Transverse colon (tissue), 4 donors: ENCODE data around the gene NR2C1. TPM values are rescaled to one million over a fixed set of nuclear protein-coding genes. Genes with fewer than 3 reads are reported as not detected.
A peak's percentile ranks its signal among the peaks of the same experiment; 100 is the strongest.

Experiments
- DNase-seq: peaks from one replicate; pipeline ENCODE4 v3.0.0-alpha.2; 2019
- H3K27ac ChIP-seq, 4 donors: fragments of 200-600 bp; sonication (generic); 2 replicates each; pipeline ENCODE4 v1.5.1; 2016 to 2018; ENCODE audit warnings: inconsistent platforms in 4 of 4
- H3K27me3 ChIP-seq: fragments of 200-600 bp; sonication (generic); 2 replicates; pipeline ENCODE4 v1.5.1; 2017; ENCODE audit warnings: inconsistent platforms
- H3K36me3 ChIP-seq, 4 donors: fragments of 200-600 bp; sonication (generic); 2 replicates each; pipeline ENCODE4 v1.5.1; 2017 to 2019; ENCODE audit warnings: inconsistent platforms in 4 of 4
- H3K4me1 ChIP-seq, 4 donors: fragments of 200-600 bp; sonication (generic); 2 replicates each; pipeline ENCODE4 v1.5.1; 2017 to 2020; ENCODE audit warnings: inconsistent platforms in 4 of 4
- H3K4me3 ChIP-seq, 4 donors: fragments of 200-600 bp; sonication (generic); 1 replicate in 1 of 4; 2 replicates in 3 of 4; pipeline versions ENCODE4 v1.5.1 to v1.6.1; 2017 to 2019; ENCODE audit warnings: inconsistent platforms in 4 of 4
- H3K9me3 ChIP-seq, 2 donors: fragments of 200-600 bp; sonication (generic); 2 replicates each; pipeline ENCODE4 v1.5.1; 2017 to 2019; ENCODE audit warnings: inconsistent platforms in 2 of 2
- CTCF ChIP-seq, 5 experiments: fragments of 200-600 bp in 3 of 5; fragments of 450-650 bp in 2 of 5; sonication (generic) in 3 of 5; IDR thresholded peaks; 1 replicate in 2 of 5; 2 replicates in 3 of 5; pipeline ENCODE4 v1.5.1; 2016 to 2017; ENCODE audit warnings: antibody characterized with exemption in 5 of 5, inconsistent platforms in 3 of 5, mild to moderate bottlenecking in 2 of 5, moderate library complexity in 1 of 5
- EP300 ChIP-seq: sonication (generic); formaldehyde crosslinking; IDR thresholded peaks from one replicate; pipeline ENCODE4 v1.6.1; 2017; ENCODE audit warnings: antibody characterized with exemption, low read depth
- POLR2A ChIP-seq: fragments of 450-650 bp; IDR thresholded peaks from one replicate; pipeline ENCODE4 v1.6.1; 2016; ENCODE audit warnings: antibody characterized with exemption, mild to moderate bottlenecking, moderate library complexity
- POLR2AphosphoS5 ChIP-seq, 3 donors: sonication (generic); formaldehyde crosslinking; IDR thresholded peaks; one replicate each; pipeline ENCODE4 v1.6.1; 2016; ENCODE audit warnings: antibody characterized with exemption in 3 of 3
- WGBS, 2 donors: methylation state at CpG; one replicate each; pipeline ENCODE4 v1.1.5; 2018; ENCODE audit warnings: low coverage in 1 of 2; 5-methylcytosine and 5-hydroxymethylcytosine counted together
- in situ Hi-C, 4 donors: fragments of 200-750 bp; cut with MboI; loops; one replicate each; pipeline versions ENCODE4 v1.15.0 to v1.15.1; 2017; ENCODE audit warnings: low sequenced_read_pairs in 3 of 4, low pct_ligation_motif_present in 1 of 4, low pct_unique_long_range_greater_than_20kb in 1 of 4
- intact Hi-C: fragments of 100-400 bp; cut with DNase I; formaldehyde crosslinking; loops from one replicate; pipeline ENCODE4 v1.15.1; 2023; ENCODE audit warnings: low total_unique reads
- total RNA-seq, 4 donors: library from RNA; depleted of rRNA; stranded (reverse); fragments of >200 nt; gene quantifications; one replicate each; pipeline ENCODE4 v1.1.0, GENCODE V29; 2016

NR2C1 gene
- total RNA-seq, 4 donors from 2014 or later = 25.1 to 157 (median 46.0) TPM

DNA sequence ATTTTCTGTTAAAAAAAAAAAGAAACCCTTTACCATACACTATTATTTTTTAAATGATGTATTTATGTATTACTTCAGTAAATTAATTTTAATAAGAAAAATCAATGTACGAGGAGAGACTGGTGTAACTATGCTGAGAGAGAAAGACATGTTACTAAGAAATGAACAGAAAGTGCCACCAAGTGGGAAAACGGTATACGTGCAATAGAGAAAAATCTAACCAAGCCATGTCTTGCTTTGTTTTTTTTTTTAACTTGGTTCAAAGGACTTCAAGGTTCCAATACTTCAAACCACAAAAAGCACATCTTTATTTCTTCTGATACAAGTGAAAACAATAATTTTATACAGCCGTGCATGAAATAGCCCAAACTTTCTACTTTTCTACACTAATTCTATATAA is 92.8 kb downstream of the NR2C1 start:
- 53 to 68% methylated on average over 4 of the region's 4 CpGs for WGBS, 2 donors
- intact Hi-C loops = no loop called here
- H3K9me3 ChIP-seq = no peaks in the 10 kb centered on the region
- H3K27ac ChIP-seq = no peak overlapping the region
- in situ Hi-C loops = no loop called here
- TF ChIP-seq POLR2AphosphoS5 (IDR thresholded peaks at IDR 0.05) (no peak), EP300 (no peak), CTCF (IDR thresholded peaks at IDR 0.05) (peak in 2 of 5 experiments; percentile 10 to 27)
- no peak for DNase-seq
- no peaks in the 10 kb centered on the region for H3K27me3 ChIP-seq
- no peak overlapping the region for H3K4me3 ChIP-seq
- no peaks in the 10 kb centered on the region for H3K36me3 ChIP-seq
- H3K4me1 ChIP-seq = no peaks in the 10 kb centered on the region

DNA sequence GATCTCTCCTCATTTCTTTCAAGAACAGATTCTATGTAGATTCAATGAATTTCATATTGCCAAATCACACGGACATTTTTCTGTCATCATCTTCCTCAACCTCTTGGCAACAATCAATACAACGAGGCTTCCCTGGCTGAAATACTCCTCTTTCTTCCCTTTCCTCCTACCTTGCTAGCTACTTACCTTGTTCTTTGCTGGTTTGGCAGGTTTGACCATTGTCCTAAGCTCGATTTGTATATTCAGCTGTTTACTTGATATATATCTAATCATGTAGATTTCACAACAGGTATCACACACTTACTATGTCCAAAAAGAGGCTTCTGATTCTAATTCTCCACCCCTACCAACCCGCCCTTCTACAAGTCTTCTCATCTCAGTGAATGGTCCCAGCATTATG is 93.5 kb downstream of the NR2C1 start:
- intact Hi-C loops = no loop called here
- H3K4me1 ChIP-seq = no peaks in the 10 kb centered on the region
- 86 to 87% methylated on average over 4 of the region's 4 CpGs for WGBS, 2 donors
- H3K36me3 ChIP-seq = no peaks in the 10 kb centered on the region
- no peak overlapping the region for H3K27ac ChIP-seq
- H3K27me3 ChIP-seq = no peaks in the 10 kb centered on the region
- no peak for DNase-seq
- H3K9me3 ChIP-seq = no peaks in the 10 kb centered on the region
- in situ Hi-C loops = no loop called here
- no peak overlapping the region for H3K4me3 ChIP-seq
- no peak for TF ChIP-seq POLR2AphosphoS5 (IDR thresholded peaks at IDR 0.05)
- no peak for TF ChIP-seq EP300
- no peak for TF ChIP-seq POLR2A
- no peak for TF ChIP-seq CTCF (IDR thresholded peaks at IDR 0.05)

DNA sequence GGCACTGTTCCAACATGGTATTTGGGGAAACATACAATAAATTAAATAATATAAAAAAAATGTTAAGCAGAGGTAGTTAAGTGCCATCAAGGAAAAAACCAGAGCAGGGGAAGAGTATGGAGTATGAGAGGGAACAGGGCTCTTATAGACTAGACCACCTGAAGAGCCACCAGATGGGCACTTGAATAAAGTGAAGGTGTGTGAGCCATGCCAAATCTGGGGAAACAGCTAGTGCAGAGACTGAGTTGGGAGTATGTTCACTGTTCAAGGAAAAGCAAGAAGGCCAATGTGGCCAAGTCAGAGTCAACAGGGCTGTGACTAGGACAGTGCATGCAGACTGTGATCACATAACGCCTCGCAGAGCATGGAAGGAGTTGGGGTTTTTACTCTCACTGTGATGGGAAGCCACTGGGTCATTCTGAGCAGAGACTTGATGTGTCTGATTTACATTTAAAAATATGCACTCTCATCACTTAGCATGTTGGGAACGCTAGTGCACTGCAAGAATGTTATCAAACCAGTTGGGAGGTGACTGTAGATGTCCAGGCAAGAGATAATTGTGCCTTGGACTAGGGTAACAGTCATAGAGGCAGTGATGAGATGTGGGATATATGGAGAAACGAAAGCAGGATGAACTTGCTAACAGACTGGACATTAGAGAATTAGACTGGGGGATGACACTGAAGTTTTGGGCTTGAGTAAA is 95.5 kb downstream of the NR2C1 start:
- 86 to 100% methylated on average over 2 to 4 of the region's 4 CpGs for WGBS, 2 donors
- intact Hi-C loops = no loop called here
- H3K36me3 ChIP-seq = no peaks in the 10 kb centered on the region
- no peaks in the 10 kb centered on the region for H3K27me3 ChIP-seq
- H3K4me1 ChIP-seq = no peaks in the 10 kb centered on the region
- TF ChIP-seq EP300 (no peak), CTCF (IDR thresholded peaks at IDR 0.05) (no peak), POLR2A (no peak), POLR2AphosphoS5 (IDR thresholded peaks at IDR 0.05) (no peak)
- no peak overlapping the region for H3K4me3 ChIP-seq
- in situ Hi-C loops = no loop called here
- no peak for DNase-seq
- H3K27ac ChIP-seq = no peak overlapping the region
- H3K9me3 ChIP-seq = no peaks in the 10 kb centered on the region

DNA sequence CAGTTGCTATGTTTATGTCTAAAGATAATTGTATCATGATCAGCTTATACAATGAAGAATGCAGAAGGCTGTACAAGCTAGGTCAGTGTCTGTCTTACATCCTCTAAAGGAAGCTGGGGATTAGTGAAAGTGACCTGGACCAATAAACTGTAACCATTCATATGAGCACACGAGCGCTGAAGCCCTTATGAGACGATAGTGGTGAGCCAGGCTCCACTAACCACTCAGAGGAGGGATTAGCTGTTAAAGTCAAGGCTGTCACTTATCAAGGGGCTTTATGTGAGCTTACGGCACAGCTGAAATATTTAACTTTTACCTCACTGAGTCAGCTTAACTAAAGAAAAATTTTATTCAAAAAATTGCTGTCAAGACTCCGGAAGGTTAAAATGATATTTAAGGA is 100.2 kb downstream of the NR2C1 start:
- 72 to 88% methylated on average over 5 of the region's 5 CpGs for WGBS, 2 donors
- no peaks in the 10 kb centered on the region for H3K9me3 ChIP-seq
- no peaks in the 10 kb centered on the region for H3K27me3 ChIP-seq
- no peak for DNase-seq
- intact Hi-C loops (no loop called here), in situ Hi-C loops (no loop called here)
- peaks cover 0 to 11% (median 0%) of the 10 kb centered on the region in 4 donors for H3K36me3 ChIP-seq
- H3K4me1 ChIP-seq = no peaks in the 10 kb centered on the region
- H3K27ac ChIP-seq = no peak overlapping the region
- no peak for TF ChIP-seq EP300
- TF ChIP-seq POLR2A = no peak
- no peak for TF ChIP-seq CTCF (IDR thresholded peaks at IDR 0.05)
- no peak for TF ChIP-seq POLR2AphosphoS5 (IDR thresholded peaks at IDR 0.05)
- no peak overlapping the region for H3K4me3 ChIP-seq
